ENCODE data around the gene GFOD1. TPM values are rescaled to one million over a fixed set of nuclear protein-coding genes. Genes with fewer than 3 reads are reported as not detected.

Gene GFOD1
- total and polyA plus RNA-seq, 10 of the 15 experiments (the other 5 are each of a cell fraction or from before 2014, with no cell fraction given) = 6.5 to 41.4 (median 16.0) TPM

- TF ChIP-seq DPF2 (IDR thresholded peaks at IDR 0.05) (peak; percentile 64; the same call in 1 of the 2 replicates), NR2F1 (conservative IDR thresholded peaks at IDR 0.05) (no peak; the same call in 1 of the 2 replicates)
Observed at GRCh38 chr6:13487122-13488014, at the start of gene GFOD1 (continued).

DNA sequence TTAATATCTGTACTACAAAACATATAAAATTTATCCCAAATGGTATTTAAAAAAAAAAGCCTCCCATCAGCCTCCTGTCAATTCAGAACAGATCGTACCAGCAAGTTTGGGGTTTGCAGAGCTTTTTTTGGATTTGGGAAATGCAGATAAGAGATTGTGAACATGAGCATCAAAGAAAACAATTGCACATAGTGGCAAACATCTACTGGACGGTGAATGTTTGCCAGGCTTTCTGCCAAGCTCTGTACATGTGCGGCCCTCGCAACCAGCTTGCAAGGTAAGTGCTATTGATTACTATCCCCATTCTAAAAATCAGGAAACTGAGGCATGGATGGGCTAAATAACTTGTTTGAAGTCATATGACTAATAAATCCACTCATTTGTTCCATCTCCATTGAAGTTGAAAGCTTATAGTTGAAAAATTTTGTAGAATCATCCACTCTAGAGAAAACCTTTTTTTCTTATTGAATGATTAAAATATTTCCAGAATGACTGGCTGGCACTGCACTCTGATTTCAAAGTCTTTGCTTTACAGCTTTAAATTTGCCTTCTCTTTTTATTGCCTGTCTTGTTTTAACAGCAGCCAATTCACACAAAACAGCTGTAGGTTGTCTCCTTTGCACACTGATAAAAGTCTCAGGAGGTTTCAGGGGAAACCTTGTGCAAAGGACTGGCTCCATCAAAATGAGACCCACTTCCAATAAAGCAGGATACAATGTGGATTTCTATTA, 49.6 kb upstream of the GFOD1 start:
- in situ Hi-C loops (cut with MboI) = loop anchor here (25.0 kb wide), 2 partner anchors 625 to 875 kb away; no protein-coding TSS in a partner anchor

More for the DNA sequence above, 49.6 kb upstream of the GFOD1 start:
- 96% methylated on average over 4 of the region's 4 CpGs for WGBS (ENCODE audit: insufficient coverage, insufficient replicate concordance, low lambda C conversion rate, missing lambda C conversion rate)
- H2AFZ ChIP-seq (ENCODE audit: control insufficient read depth, low read depth, low read length) = no peak overlapping the region
- no peaks in the 10 kb centered on the region for H3K9me3 ChIP-seq (replicated peaks; ENCODE audit: control insufficient read depth, insufficient read depth, low read length)
- H3K79me2 ChIP-seq (ENCODE audit: control insufficient read depth, insufficient read depth, low read length) = no peaks in the 10 kb centered on the region
- no peaks in the 10 kb centered on the region for H3K27me3 ChIP-seq (replicated peaks in 1 of 2; ENCODE audit: control insufficient read depth in 2 of 2, insufficient read depth in 2 of 2, low read length in 1 of 2)
- no peak overlapping the region for H3K9ac ChIP-seq (ENCODE audit: control insufficient read depth, insufficient read depth, low read length)
- H3K4me2 ChIP-seq (ENCODE audit: control insufficient read depth, insufficient read depth) = no peak overlapping the region
- intact Hi-C loops (cut with micrococcal nuclease; ENCODE audit: unreplicated experiment) = loop anchor here (5.0 kb wide), 1 partner anchor 85 kb away; no protein-coding TSS in a partner anchor
- no TSS peak for BruUV-seq (replicated peaks)
- no peak overlapping the region for H3K4me3 ChIP-seq
- CTCF ChIA-PET = interaction anchor here (0.5 to 3.9 kb wide), 33 partner anchors 9 to 625 kb away, joined by 3 to 47 read pairs (median 5); partner anchors contain the start of gene SIRT5
- POLR2A ChIA-PET = interaction anchor here (0.6 kb wide), 1 partner anchor 104 kb away, joined by 3 read pairs; no protein-coding TSS in a partner anchor
- H3K36me3 ChIP-seq (ENCODE audit: control insufficient read depth in 2 of 2, insufficient read depth in 2 of 2, low read length in 1 of 2) = no peaks in the 10 kb centered on the region
- SMC1A ChIA-PET (ENCODE audit: uncharacterized antibody, unreplicated experiment) = interaction anchor here (0.6 to 4.9 kb wide), 26 partner anchors 10 to 206 kb away, joined by 3 to 54 read pairs (median 5); partner anchors contain the start of gene SIRT5
- ATAC-seq (no peak), FAIRE-seq (no peak), DNase-seq (ENCODE audit: low read depth, low spot score) (no peak)
- H3K4me1 ChIP-seq (ENCODE audit: control insufficient read depth, insufficient read depth, low read length) = no peaks in the 10 kb centered on the region
- H4K20me1 ChIP-seq (ENCODE audit: control insufficient read depth, insufficient read depth) = no peaks in the 10 kb centered on the region
- RAD21 ChIA-PET (ENCODE audit: unreplicated experiment) = interaction anchor here (0.8 to 5.0 kb wide), 18 partner anchors 9 to 202 kb away, joined by 3 to 21 read pairs (median 6); partner anchors contain the start of genes GFOD1 and SIRT5
- TF ChIP-seq, protein P1, sequence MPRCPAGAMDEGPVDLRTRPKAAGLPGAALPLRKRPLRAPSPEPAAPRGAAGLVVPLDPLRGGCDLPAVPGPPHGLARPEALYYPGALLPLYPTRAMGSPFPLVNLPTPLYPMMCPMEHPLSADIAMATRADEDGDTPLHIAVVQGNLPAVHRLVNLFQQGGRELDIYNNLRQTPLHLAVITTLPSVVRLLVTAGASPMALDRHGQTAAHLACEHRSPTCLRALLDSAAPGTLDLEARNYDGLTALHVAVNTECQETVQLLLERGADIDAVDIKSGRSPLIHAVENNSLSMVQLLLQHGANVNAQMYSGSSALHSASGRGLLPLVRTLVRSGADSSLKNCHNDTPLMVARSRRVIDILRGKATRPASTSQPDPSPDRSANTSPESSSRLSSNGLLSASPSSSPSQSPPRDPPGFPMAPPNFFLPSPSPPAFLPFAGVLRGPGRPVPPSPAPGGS (IDR thresholded peaks at IDR 0.05; ENCODE audit: borderline replicate concordance, insufficient read depth, low read depth, low read length, poor library complexity, severe bottlenecking) = peak; percentile 31
- no peak for TF ChIP-seq MTA2 (IDR thresholded peaks at IDR 0.05; ENCODE audit: low read depth)
- TF ChIP-seq, protein P2, sequence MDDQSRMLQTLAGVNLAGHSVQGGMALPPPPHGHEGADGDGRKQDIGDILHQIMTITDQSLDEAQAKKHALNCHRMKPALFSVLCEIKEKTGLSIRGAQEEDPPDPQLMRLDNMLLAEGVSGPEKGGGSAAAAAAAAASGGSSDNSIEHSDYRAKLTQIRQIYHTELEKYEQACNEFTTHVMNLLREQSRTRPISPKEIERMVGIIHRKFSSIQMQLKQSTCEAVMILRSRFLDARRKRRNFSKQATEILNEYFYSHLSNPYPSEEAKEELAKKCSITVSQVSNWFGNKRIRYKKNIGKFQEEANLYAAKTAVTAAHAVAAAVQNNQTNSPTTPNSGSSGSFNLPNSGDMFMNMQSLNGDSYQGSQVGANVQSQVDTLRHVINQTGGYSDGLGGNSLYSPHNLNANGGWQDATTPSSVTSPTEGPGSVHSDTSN (IDR thresholded peaks at IDR 0.05; ENCODE audit: insufficient replicate concordance, low read depth, low read length) = peak; percentile 40
- H3K27ac ChIP-seq (ENCODE audit: control insufficient read depth, insufficient read depth) = no peak overlapping the region

Data from GM12878 (cell line).